Parathyroid adenoma (tissue), 2 donors: ENCODE measurements around the gene TRNT1.
A peak's percentile ranks its signal among the peaks of the same experiment; 100 is the strongest.

Source experiments
- H2AFZ ChIP-seq: fragments of 300-600 bp; sonication (generic); one replicate; pipeline ENCODE4 v1.7.0; 2017; ENCODE audit warnings: antibody characterized with exemption, mild to moderate bottlenecking
- H3K27ac ChIP-seq: fragments of 300-600 bp; sonication (generic); one replicate; pipeline ENCODE4 v1.7.0; 2017
- H3K27me3 ChIP-seq: fragments of 300-600 bp; sonication (generic); one replicate; pipeline ENCODE4 v1.7.0; 2017; ENCODE audit warnings: low read length; ENCODE audit not compliant: control insufficient read depth, insufficient read depth
- H3K36me3 ChIP-seq: fragments of 300-600 bp; sonication (generic); one replicate; pipeline ENCODE4 v1.7.0; 2017; ENCODE audit warnings: low read length; ENCODE audit not compliant: control insufficient read depth, insufficient read depth
- H3K4me1 ChIP-seq: fragments of 300-600 bp; sonication (generic); one replicate; pipeline ENCODE4 v1.7.0; 2017; ENCODE audit warnings: control low read depth
- H3K4me2 ChIP-seq: fragments of 300-600 bp; sonication (generic); one replicate; pipeline ENCODE4 v1.7.0; 2017; ENCODE audit warnings: low read length
- H3K4me3 ChIP-seq: fragments of 300-600 bp; sonication (generic); one replicate; pipeline ENCODE4 v1.7.0; 2017; ENCODE audit warnings: low read depth, low read length
- H3K79me2 ChIP-seq: fragments of 300-600 bp; sonication (generic); one replicate; pipeline ENCODE4 v1.7.0; 2017; ENCODE audit warnings: control low read depth
- H3K9ac ChIP-seq: fragments of 300-600 bp; sonication (generic); one replicate; pipeline ENCODE4 v1.7.0; 2017; ENCODE audit warnings: mild to moderate bottlenecking
- H3K9me3 ChIP-seq: fragments of 300-600 bp; sonication (generic); one replicate; pipeline ENCODE4 v1.7.0; 2017; ENCODE audit warnings: low read length; ENCODE audit not compliant: control insufficient read depth
- CTCF ChIP-seq: fragments of 300-600 bp; sonication (generic); IDR thresholded peaks from one replicate; pipeline ENCODE4 v1.7.0; 2017; ENCODE audit warnings: antibody characterized with exemption, mild to moderate bottlenecking
- donor health status: primary hyperparathyroidism.

TRNT1 gene

GRCh38 chr3:3126477-3127431 lies at the start of gene TRNT1:
TRNT1 (plus strand) TSS chr3:3126940; CDS start chr3:3129041, 2,101 bp downstream.
- Histone ChIP-seq H3K4me2 (peak within 1 kb of the TSS; percentile 98), H3K4me3 (peak within 1 kb of the TSS; percentile 98), H3K4me1 (no peaks in the 10 kb centered on the region), H2AFZ (peak within 1 kb of the TSS; percentile 97), H3K27ac (peak within 1 kb of the TSS; percentile 89), H3K27me3 (no peaks in the 10 kb centered on the region), H3K9me3 (no peaks in the 10 kb centered on the region), H3K79me2 (peaks cover 3% of the 10 kb centered on the region), H3K36me3 (no peaks in the 10 kb centered on the region), H3K9ac (peak within 1 kb of the TSS; percentile 85)
- no peak for TF ChIP-seq CTCF

GRCh38 chr3:3080309-3080708 lies 46.4 kb upstream of the TRNT1 start:
- TF ChIP-seq CTCF = no peak
- H3K4me2 ChIP-seq = no peak overlapping the region
- no peak overlapping the region for H3K4me3 ChIP-seq
- no peak overlapping the region for H3K27ac ChIP-seq
- no peaks in the 10 kb centered on the region for H3K36me3 ChIP-seq
- H2AFZ ChIP-seq = no peak overlapping the region
- no peaks in the 10 kb centered on the region for H3K27me3 ChIP-seq
- H3K9ac ChIP-seq = no peak overlapping the region
- no peaks in the 10 kb centered on the region for H3K79me2 ChIP-seq
- H3K9me3 ChIP-seq = no peaks in the 10 kb centered on the region
- H3K4me1 ChIP-seq = no peaks in the 10 kb centered on the region

GRCh38 chr3:3081381-3082233 lies 45.1 kb upstream of the TRNT1 start:
- H3K27ac ChIP-seq = no peak overlapping the region
- TF ChIP-seq CTCF = no peak
- H2AFZ ChIP-seq = no peak overlapping the region
- no peak overlapping the region for H3K9ac ChIP-seq
- H3K36me3 ChIP-seq = no peaks in the 10 kb centered on the region
- H3K4me3 ChIP-seq = no peak overlapping the region
- H3K9me3 ChIP-seq = no peaks in the 10 kb centered on the region
- no peaks in the 10 kb centered on the region for H3K27me3 ChIP-seq
- no peaks in the 10 kb centered on the region for H3K4me1 ChIP-seq
- no peak overlapping the region for H3K4me2 ChIP-seq
- no peaks in the 10 kb centered on the region for H3K79me2 ChIP-seq

- no peak overlapping the region for H3K9ac ChIP-seq
Measured at GRCh38 chr3:3082234-3082924, 44.4 kb upstream of the TRNT1 start.

More at GRCh38 chr3:3082234-3082924, 44.4 kb upstream of the TRNT1 start:
- Histone ChIP-seq H3K27ac (no peak overlapping the region), H3K4me3 (no peak overlapping the region), H2AFZ (no peak overlapping the region), H3K4me1 (no peaks in the 10 kb centered on the region), H3K36me3 (no peaks in the 10 kb centered on the region), H3K27me3 (no peaks in the 10 kb centered on the region), H3K9me3 (no peaks in the 10 kb centered on the region), H3K4me2 (no peak overlapping the region), H3K79me2 (no peaks in the 10 kb centered on the region)
- no peak for TF ChIP-seq CTCF
